Smooth muscle cell of the pulmonary artery (primary cell): Measurements from ENCODE around the gene CCDC124. TPM values are rescaled to one million over a fixed set of nuclear protein-coding genes. Genes with fewer than 3 reads are reported as not detected.

Experiments used
- total RNA-seq: library from RNA; depleted of rRNA; stranded (reverse); fragments of >200 nt; gene quantifications from 2 replicates; pipeline ENCODE4 v1.2.3, GENCODE V29; 2014

CCDC124 gene, protein sequence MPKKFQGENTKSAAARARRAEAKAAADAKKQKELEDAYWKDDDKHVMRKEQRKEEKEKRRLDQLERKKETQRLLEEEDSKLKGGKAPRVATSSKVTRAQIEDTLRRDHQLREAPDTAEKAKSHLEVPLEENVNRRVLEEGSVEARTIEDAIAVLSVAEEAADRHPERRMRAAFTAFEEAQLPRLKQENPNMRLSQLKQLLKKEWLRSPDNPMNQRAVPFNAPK
- total RNA-seq, result 31.9 and 36.4 TPM in 2 replicates

DNA sequence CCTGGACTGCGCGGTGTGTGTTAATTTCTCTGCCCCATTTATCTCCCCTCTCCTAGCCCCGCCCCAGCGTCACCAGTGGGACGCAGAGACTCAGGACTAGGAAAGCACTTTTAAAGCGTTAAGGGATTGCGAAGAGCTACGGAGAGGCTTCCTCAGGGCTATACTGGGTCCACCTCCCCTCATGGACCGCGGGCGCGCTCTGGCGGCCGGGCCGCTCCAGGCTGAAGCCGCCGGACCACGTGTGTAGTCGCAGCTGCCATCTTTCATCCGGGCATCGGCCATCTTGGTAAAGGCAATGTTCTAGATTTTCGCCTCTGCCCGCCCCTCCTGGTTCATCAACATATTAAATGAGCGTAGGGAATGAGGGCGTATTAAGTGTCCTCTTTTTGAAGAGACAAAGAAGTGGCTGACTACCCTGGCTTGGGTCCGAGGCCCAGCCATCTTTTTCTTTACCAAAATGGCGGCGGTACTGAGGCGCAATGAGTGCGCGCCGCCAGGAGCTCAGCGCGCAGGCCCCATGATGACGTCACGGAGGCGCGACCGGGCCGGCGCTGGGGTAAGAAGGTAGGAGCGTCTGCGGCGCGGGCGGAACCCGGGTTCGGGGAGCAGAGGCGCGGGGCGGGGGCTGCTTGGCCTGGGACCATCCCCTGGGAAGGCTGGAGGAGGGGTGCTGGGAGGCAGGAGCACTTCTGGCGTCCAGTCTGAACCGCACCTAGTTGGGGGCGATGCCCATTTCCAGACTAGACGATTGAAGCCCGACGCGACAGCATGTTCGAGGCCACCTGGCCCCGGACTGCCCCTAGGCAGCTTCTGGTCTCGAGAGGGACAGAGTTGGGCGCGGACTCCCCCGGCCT is at the start of gene CCDC124:
CCDC124 (plus strand) TSS at position 531 of the 854 bp plus-strand sequence. CDS start 3,406 bp downstream, outside the sequence.

DNA sequence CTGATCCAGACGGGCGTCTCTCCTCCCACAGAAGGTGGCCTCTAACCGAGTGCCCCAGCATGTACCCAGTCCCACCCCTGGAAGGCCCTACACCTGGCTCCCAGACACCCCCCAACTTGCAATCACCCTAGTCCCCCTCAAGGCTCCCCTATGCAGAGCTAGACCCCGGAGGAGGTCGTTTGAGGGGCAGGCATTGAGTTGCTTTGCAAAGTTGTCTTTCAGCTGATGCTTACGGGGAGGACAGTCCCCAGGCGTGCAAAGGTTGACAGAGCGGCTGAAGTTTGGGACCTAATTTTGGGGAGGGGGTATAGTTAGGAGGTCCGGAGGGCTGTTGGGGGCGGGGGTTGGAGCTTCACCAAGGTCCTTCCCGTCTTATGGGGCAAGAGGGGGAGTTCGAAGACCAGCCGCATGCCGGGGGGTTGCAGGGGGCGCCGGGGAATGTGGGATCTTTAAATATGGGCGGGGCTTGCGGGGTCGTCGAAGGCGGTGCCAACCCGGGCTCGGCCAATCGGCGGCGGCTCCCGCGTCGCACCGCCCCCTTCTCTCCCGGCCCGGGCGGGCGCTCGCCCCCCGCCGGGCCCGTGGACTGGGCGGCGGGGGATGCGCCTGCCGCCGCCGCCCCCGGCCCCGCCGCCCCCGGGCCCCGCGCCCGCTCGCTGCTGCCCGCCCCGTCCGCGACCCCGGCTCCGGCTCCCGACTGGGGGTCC is 33.9 kb downstream of the CCDC124 start, which contains the start of gene KCNN1:
KCNN1 (plus strand) TSS at position 558 of the 707 bp plus-strand sequence. CDS start 6,782 bp downstream, outside the sequence.

Other genes with a start within 250 kb of the CCDC124 start
- gene UNC13A, start 244.7 kb upstream of the CCDC124 start, total RNA-seq, result 5.4 and 6.5 TPM in 2 replicates
- 56.9 and 69.9 TPM in 2 replicates for gene MAP1S, start 213.5 kb upstream of the CCDC124 start, total RNA-seq
- gene FCHO1, start 181.5 kb upstream of the CCDC124 start, total RNA-seq, result 0.17 and 0.65 TPM in 2 replicates
- not detected in 2 replicates for gene B3GNT3, start 137.9 kb upstream of the CCDC124 start, total RNA-seq
- not detected in 2 replicates for gene INSL3, start 111.5 kb upstream of the CCDC124 start, total RNA-seq
- gene JAK3, start 85.0 kb upstream of the CCDC124 start, total RNA-seq, result 7.1 and 8.9 TPM in 2 replicates
- 884 and 1,013 TPM in 2 replicates for gene RPL18A, start 73.1 kb upstream of the CCDC124 start, total RNA-seq
- not detected in 2 replicates for gene SLC5A5, start 61.1 kb upstream of the CCDC124 start, total RNA-seq
- gene KCNN1, start 34.1 kb downstream of the CCDC124 start, total RNA-seq, result 0.03 TPM in 1 of 2 replicates, not detected in the other
- gene ARRDC2, start 75.2 kb downstream of the CCDC124 start, total RNA-seq, result 11.0 and 15.1 TPM in 2 replicates
- gene IL12RB1, start 153.9 kb downstream of the CCDC124 start, total RNA-seq, result 0.33 and 0.36 TPM in 2 replicates
- gene MAST3, start 164.8 kb downstream of the CCDC124 start, total RNA-seq, result 8.4 and 8.5 TPM in 2 replicates
- 32.0 and 55.7 TPM in 2 replicates for gene PIK3R2, start 220.1 kb downstream of the CCDC124 start, total RNA-seq
- gene IFI30, start 240.8 kb downstream of the CCDC124 start, total RNA-seq, result 21.5 and 30.6 TPM in 2 replicates